ENCODE measurements around the gene CD163.

The CD163 gene

GRCh38 chr12:7486512-7486911, 17.1 kb downstream of the CD163 start:
- TF ChIP-seq, protein P1, sequence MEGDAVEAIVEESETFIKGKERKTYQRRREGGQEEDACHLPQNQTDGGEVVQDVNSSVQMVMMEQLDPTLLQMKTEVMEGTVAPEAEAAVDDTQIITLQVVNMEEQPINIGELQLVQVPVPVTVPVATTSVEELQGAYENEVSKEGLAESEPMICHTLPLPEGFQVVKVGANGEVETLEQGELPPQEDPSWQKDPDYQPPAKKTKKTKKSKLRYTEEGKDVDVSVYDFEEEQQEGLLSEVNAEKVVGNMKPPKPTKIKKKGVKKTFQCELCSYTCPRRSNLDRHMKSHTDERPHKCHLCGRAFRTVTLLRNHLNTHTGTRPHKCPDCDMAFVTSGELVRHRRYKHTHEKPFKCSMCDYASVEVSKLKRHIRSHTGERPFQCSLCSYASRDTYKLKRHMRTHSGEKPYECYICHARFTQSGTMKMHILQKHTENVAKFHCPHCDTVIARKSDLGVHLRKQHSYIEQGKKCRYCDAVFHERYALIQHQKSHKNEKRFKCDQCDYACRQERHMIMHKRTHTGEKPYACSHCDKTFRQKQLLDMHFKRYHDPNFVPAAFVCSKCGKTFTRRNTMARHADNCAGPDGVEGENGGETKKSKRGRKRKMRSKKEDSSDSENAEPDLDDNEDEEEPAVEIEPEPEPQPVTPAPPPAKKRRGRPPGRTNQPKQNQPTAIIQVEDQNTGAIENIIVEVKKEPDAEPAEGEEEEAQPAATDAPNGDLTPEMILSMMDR (conservative IDR thresholded peaks at IDR 0.05; ENCODE audit: low read depth, low read length): no peak
- no peak for DNase-seq (ENCODE audit: low read depth)
- H3K4me3 ChIP-seq (ENCODE audit: low read length): no peak overlapping the region

DNA sequence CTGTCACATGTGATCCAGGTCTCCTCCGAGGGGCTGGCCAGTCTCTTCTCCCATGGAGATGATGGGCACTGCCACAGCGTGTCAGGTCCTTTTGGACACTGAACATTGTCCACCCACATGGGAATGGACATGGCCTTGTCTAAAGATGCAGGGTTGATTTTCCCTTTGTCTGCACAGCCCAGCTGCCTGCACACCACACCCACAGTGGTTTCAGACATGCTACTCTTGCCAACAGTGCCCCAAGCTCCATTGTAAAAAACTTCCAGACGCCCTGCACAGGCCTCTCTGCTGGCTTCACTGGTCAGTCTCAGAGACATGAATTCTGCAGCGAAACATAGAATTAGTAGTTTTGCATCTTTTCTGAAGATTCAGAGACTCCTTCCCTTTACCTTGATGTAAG, 18.5 kb downstream of the CD163 start:
- TF ChIP-seq, protein P1 (conservative IDR thresholded peaks at IDR 0.05; ENCODE audit: low read depth, low read length): no peak
- DNase-seq (ENCODE audit: low read depth): no peak
- H3K4me3 ChIP-seq (ENCODE audit: low read length): no peak overlapping the region

GRCh38 chr12:7483343-7483742, 20.2 kb downstream of the CD163 start:
- DNase-seq (ENCODE audit: low read depth): no peak
- TF ChIP-seq, protein P1 (conservative IDR thresholded peaks at IDR 0.05; ENCODE audit: low read depth, low read length): no peak
- no peak overlapping the region for H3K4me3 ChIP-seq (ENCODE audit: low read length)

GRCh38 chr12:7479771-7480170, 23.8 kb downstream of the CD163 start:
- TF ChIP-seq, protein P1 (conservative IDR thresholded peaks at IDR 0.05; ENCODE audit: low read depth, low read length): no peak
- no peak for DNase-seq (ENCODE audit: low read depth)
- no peak overlapping the region for H3K4me3 ChIP-seq (ENCODE audit: low read length)

GRCh38 chr12:7472060-7472459, 31.5 kb downstream of the CD163 start:
- no peak for DNase-seq (ENCODE audit: low read depth)
- TF ChIP-seq, protein P1 (conservative IDR thresholded peaks at IDR 0.05; ENCODE audit: low read depth, low read length): no peak
- no peak overlapping the region for H3K4me3 ChIP-seq (ENCODE audit: low read length)

- DNase-seq (ENCODE audit: low read depth): no peak
- H3K4me3 ChIP-seq (ENCODE audit: low read length): no peak overlapping the region
- TF ChIP-seq, protein P1 (conservative IDR thresholded peaks at IDR 0.05; ENCODE audit: low read depth, low read length): peak; percentile 92
Measured at GRCh38 chr12:7460375-7461259, 43.0 kb downstream of the CD163 start.

DNA sequence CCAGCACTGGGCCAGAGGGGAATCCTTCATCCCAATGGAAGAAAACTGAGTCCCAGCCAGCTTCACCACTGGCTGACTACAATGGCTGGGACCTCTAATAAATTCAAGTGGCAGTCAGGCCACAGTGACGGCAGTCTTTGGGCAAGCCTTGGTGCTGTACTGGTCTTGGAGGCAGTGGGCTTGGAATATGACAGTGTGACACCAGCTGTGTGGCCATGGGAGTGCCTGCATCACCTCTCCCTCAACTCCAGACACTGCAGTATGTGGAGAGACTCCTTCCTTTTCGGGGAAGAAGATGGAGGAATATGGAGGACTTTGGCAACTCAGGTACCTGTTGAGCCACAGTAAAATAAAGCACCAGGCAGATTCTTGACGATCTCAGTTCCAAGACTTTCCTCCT, 43.6 kb downstream of the CD163 start:
- TF ChIP-seq, protein P1 (conservative IDR thresholded peaks at IDR 0.05; ENCODE audit: low read depth, low read length): no peak

More for the DNA sequence above, 43.6 kb downstream of the CD163 start:
- H3K4me3 ChIP-seq (ENCODE audit: low read length): no peak overlapping the region
- no peak for DNase-seq (ENCODE audit: low read depth)

All from retinal pigment epithelial cell (primary cell).